ENCODE results near the gene RGR. TPM values are rescaled to one million over a fixed set of nuclear protein-coding genes. Genes with fewer than 3 reads are reported as not detected.

RGR gene
- total RNA-seq, 1 experiment from 2014 or later, result not detected

- no TSS peak for BruUV-seq (replicated peaks)
- ChIA-PET POLR2A (no interaction called here), CTCF (no interaction called here)
- Histone ChIP-seq H3K4me3 (ENCODE audit: low read depth in 2 of 2, low read length in 2 of 2) (no peak overlapping the region), H3K27me3 (ENCODE audit: control insufficient read depth, insufficient read depth, low read length) (peaks cover 27% of the 10 kb centered on the region), H3K9me3 (ENCODE audit: control insufficient read depth, insufficient read depth, low read depth, low read length) (no peaks in the 10 kb centered on the region), H3K27ac (ENCODE audit: low read length) (no peak overlapping the region), H3K36me3 (ENCODE audit: control insufficient read depth, insufficient read depth, low read length) (no peaks in the 10 kb centered on the region), H3K4me1 (ENCODE audit: control insufficient read depth, insufficient read depth, low read length) (no peaks in the 10 kb centered on the region)
- intact Hi-C loops (cut with micrococcal nuclease; ENCODE audit: unreplicated experiment) (no loop called here), in situ Hi-C loops (cut with HindIII; ENCODE audit: low pct_unique_long_range_greater_than_20kb, low sequenced_read_pairs) (no loop called here)
- TF ChIP-seq TCF7L2 (IDR thresholded peaks at IDR 0.05; ENCODE audit: low read depth, low read length) (no peak), POLR2AphosphoS5 (IDR thresholded peaks at IDR 0.05; ENCODE audit: low read depth, low read length) (no peak)
- TF ChIP-seq, protein P1, sequence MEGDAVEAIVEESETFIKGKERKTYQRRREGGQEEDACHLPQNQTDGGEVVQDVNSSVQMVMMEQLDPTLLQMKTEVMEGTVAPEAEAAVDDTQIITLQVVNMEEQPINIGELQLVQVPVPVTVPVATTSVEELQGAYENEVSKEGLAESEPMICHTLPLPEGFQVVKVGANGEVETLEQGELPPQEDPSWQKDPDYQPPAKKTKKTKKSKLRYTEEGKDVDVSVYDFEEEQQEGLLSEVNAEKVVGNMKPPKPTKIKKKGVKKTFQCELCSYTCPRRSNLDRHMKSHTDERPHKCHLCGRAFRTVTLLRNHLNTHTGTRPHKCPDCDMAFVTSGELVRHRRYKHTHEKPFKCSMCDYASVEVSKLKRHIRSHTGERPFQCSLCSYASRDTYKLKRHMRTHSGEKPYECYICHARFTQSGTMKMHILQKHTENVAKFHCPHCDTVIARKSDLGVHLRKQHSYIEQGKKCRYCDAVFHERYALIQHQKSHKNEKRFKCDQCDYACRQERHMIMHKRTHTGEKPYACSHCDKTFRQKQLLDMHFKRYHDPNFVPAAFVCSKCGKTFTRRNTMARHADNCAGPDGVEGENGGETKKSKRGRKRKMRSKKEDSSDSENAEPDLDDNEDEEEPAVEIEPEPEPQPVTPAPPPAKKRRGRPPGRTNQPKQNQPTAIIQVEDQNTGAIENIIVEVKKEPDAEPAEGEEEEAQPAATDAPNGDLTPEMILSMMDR (IDR thresholded peaks at IDR 0.05), result no peak
- TF ChIP-seq, protein P2, sequence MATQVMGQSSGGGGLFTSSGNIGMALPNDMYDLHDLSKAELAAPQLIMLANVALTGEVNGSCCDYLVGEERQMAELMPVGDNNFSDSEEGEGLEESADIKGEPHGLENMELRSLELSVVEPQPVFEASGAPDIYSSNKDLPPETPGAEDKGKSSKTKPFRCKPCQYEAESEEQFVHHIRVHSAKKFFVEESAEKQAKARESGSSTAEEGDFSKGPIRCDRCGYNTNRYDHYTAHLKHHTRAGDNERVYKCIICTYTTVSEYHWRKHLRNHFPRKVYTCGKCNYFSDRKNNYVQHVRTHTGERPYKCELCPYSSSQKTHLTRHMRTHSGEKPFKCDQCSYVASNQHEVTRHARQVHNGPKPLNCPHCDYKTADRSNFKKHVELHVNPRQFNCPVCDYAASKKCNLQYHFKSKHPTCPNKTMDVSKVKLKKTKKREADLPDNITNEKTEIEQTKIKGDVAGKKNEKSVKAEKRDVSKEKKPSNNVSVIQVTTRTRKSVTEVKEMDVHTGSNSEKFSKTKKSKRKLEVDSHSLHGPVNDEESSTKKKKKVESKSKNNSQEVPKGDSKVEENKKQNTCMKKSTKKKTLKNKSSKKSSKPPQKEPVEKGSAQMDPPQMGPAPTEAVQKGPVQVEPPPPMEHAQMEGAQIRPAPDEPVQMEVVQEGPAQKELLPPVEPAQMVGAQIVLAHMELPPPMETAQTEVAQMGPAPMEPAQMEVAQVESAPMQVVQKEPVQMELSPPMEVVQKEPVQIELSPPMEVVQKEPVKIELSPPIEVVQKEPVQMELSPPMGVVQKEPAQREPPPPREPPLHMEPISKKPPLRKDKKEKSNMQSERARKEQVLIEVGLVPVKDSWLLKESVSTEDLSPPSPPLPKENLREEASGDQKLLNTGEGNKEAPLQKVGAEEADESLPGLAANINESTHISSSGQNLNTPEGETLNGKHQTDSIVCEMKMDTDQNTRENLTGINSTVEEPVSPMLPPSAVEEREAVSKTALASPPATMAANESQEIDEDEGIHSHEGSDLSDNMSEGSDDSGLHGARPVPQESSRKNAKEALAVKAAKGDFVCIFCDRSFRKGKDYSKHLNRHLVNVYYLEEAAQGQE (IDR thresholded peaks at IDR 0.05; ENCODE audit: insufficient read depth in 1 of 2, low read depth in 2 of 2, low read length in 1 of 2), result no peak
- DNase-seq (ENCODE audit: low read depth, low spot score), result no peak
- no peak for ATAC-seq
These were observed 32.8 kb upstream of the RGR start for GRCh38 chr10:84212014-84212413.

DNA sequence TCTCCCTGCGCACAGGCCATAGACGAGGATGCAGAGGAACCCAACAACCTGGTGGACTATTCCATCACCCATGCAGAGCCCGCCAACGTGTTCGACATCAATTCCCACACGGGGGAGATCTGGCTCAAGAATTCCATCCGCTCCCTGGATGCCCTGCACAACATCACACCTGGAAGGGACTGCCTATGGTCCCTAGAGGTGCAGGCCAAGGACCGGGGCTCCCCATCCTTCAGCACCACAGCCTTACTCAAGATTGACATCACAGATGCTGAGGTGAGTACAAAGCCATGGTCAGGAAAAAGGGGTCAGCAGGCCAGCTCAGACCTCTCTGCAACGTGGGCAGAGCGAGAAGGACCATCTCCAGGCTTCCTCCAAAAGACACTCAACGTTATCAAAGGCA lies 31.8 kb upstream of the RGR start:
- H3K4me1 ChIP-seq (ENCODE audit: control insufficient read depth, insufficient read depth, low read length), result no peaks in the 10 kb centered on the region
- ATAC-seq (no peak), DNase-seq (ENCODE audit: low read depth, low spot score) (no peak)
- H3K4me3 ChIP-seq (ENCODE audit: low read depth in 2 of 2, low read length in 2 of 2), result no peak overlapping the region
- no TSS peak for BruUV-seq (replicated peaks)
- TF ChIP-seq, protein P2 (IDR thresholded peaks at IDR 0.05; ENCODE audit: insufficient read depth in 1 of 2, low read depth in 2 of 2, low read length in 1 of 2), result no peak
- TF ChIP-seq, protein P1 (IDR thresholded peaks at IDR 0.05), result no peak
- TF ChIP-seq TCF7L2 (IDR thresholded peaks at IDR 0.05; ENCODE audit: low read depth, low read length) (no peak), SIN3A (IDR thresholded peaks at IDR 0.05; ENCODE audit: borderline replicate concordance, insufficient read depth, low read depth, low read length) (no peak), POLR2AphosphoS5 (IDR thresholded peaks at IDR 0.05; ENCODE audit: low read depth, low read length) (no peak)
- in situ Hi-C loops (cut with HindIII; ENCODE audit: low pct_unique_long_range_greater_than_20kb, low sequenced_read_pairs), result no loop called here
- H3K27me3 ChIP-seq (ENCODE audit: control insufficient read depth, insufficient read depth, low read length), result peaks cover 25% of the 10 kb centered on the region
- H3K27ac ChIP-seq (ENCODE audit: low read length), result no peak overlapping the region
- no peaks in the 10 kb centered on the region for H3K9me3 ChIP-seq (ENCODE audit: control insufficient read depth, insufficient read depth, low read depth, low read length)
- no peaks in the 10 kb centered on the region for H3K36me3 ChIP-seq (ENCODE audit: control insufficient read depth, insufficient read depth, low read length)
- ChIA-PET CTCF (interaction anchor here (0.7 kb wide), 1 partner anchor 61 kb away, joined by 3 read pairs; no protein-coding TSS in a partner anchor), POLR2A (no interaction called here)
- intact Hi-C loops (cut with micrococcal nuclease; ENCODE audit: unreplicated experiment), result no loop called here
